ENCODE results near the gene CA14. TPM values are rescaled to one million over a fixed set of nuclear protein-coding genes. Genes with fewer than 3 reads are reported as not detected.

The CA14 gene
- not detected in 5 replicates for total RNA-seq (2022; extraction: Qiagen RNA extraction; ENCODE audit: low read depth)

GRCh38 chr1:150257624-150258585 lies at the start of gene CA14:
Gene CA14 (plus strand): TSS chr1:150257774. CDS start chr1:150258129, 355 bp downstream.

GRCh38 chr1:150235852-150236613 lies 21.5 kb upstream of the CA14 start, which contains the start of gene ANP32E:
Gene ANP32E (minus strand): TSS chr1:150236112. CDS start chr1:150235786, 326 bp downstream.

GRCh38 chr1:150268705-150269403 lies 11.3 kb downstream of the CA14 start, which contains the start of gene APH1A:
Gene APH1A (minus strand): TSS chr1:150269016. CDS start chr1:150268810, 206 bp downstream.

GRCh38 chr1:150281758-150282557 lies 24.4 kb downstream of the CA14 start, which contains the start of gene CIART:
Gene CIART (plus strand): TSS chr1:150282554. CDS start chr1:150283268, 714 bp downstream.

GRCh38 chr1:150293433-150294253 lies 36.1 kb downstream of the CA14 start, which contains the start of gene MRPS21:
Gene MRPS21 (plus strand): TSS chr1:150293861. CDS start chr1:150294367, 506 bp downstream.

Other genes starting within 250 kb of the CA14 start
- 9.7 to 15.6 TPM (median 13.2 TPM) in 5 replicates for gene OTUD7B, start 247.0 kb upstream of the CA14 start, total RNA-seq (2022; extraction: Qiagen RNA extraction; ENCODE audit: low read depth)
- 13.7 to 18.7 TPM (median 17.0 TPM) in 5 replicates for gene VPS45, start 190.0 kb upstream of the CA14 start, total RNA-seq (2022; extraction: Qiagen RNA extraction; ENCODE audit: low read depth)
- 8.8 to 10.2 TPM (median 9.8 TPM) in 5 replicates for gene PLEKHO1, start 107.9 kb upstream of the CA14 start, total RNA-seq (2022; extraction: Qiagen RNA extraction; ENCODE audit: low read depth)
- gene ANP32E, start 21.7 kb upstream of the CA14 start, total RNA-seq (2022; extraction: Qiagen RNA extraction; ENCODE audit: low read depth) = 41.5 to 53.7 TPM (median 50.5 TPM) in 5 replicates
- 129 to 138 TPM (median 132 TPM) in 5 replicates for gene APH1A, start 11.2 kb downstream of the CA14 start, total RNA-seq (2022; extraction: Qiagen RNA extraction; ENCODE audit: low read depth)
- 0.18 to 0.44 TPM (median 0.25 TPM) in 4 of 5 replicates, not detected in the other for gene C1orf54, start 15.0 kb downstream of the CA14 start, total RNA-seq (2022; extraction: Qiagen RNA extraction; ENCODE audit: low read depth)
- 0.30 to 0.55 TPM (median 0.53 TPM) in 5 replicates for gene CIART, start 24.8 kb downstream of the CA14 start, total RNA-seq (2022; extraction: Qiagen RNA extraction; ENCODE audit: low read depth)
- gene MRPS21, start 36.1 kb downstream of the CA14 start, total RNA-seq (2022; extraction: Qiagen RNA extraction; ENCODE audit: low read depth) = 79.5 to 91.7 TPM (median 80.4 TPM) in 5 replicates
- gene PRPF3, start 63.8 kb downstream of the CA14 start, total RNA-seq (2022; extraction: Qiagen RNA extraction; ENCODE audit: low read depth) = 50.2 to 63.2 TPM (median 58.2 TPM) in 5 replicates
- 14.1 to 17.5 TPM (median 16.5 TPM) in 5 replicates for gene RPRD2, start 106.4 kb downstream of the CA14 start, total RNA-seq (2022; extraction: Qiagen RNA extraction; ENCODE audit: low read depth)
- gene TARS2, start 229.6 kb downstream of the CA14 start, total RNA-seq (2022; extraction: Qiagen RNA extraction; ENCODE audit: low read depth) = 20.7 to 24.4 TPM (median 22.6 TPM) in 5 replicates

All from A549 treated with DMSO at 1 μM for 4 hours (cell line).